Right lobe of liver (tissue), 6 donors: ENCODE measurements around the gene RAB1B. TPM values are rescaled to one million over a fixed set of nuclear protein-coding genes. Genes with fewer than 3 reads are reported as not detected.

ENCODE experiments used
- ATAC-seq, 4 donors: fragments of 200-7000 bp; cut with Tn5 transposase; one replicate each; pipeline ENCODE4 v1.9.1; 2020; ENCODE audit warnings: mild to moderate bottlenecking in 4 of 4, moderate library complexity in 4 of 4
- DNase-seq, 3 donors: peaks; one replicate each; pipeline ENCODE4 v3.0.0-alpha.2; 2020
- H3K27ac ChIP-seq, 3 donors: fragments of 200-600 bp; one replicate each; pipeline ENCODE4 v1.8.0; 2022
- H3K27me3 ChIP-seq, 2 donors: fragments of 200-600 bp; one replicate each; pipeline ENCODE4 v1.8.0; 2022
- H3K36me3 ChIP-seq, 4 donors: fragments of 200-600 bp; sonication (generic) in 1 of 4; one replicate each; pipeline versions ENCODE4 v1.5.1 to v1.8.0; 2017 to 2022; ENCODE audit warnings: control low read depth in 1 of 4
- H3K4me1 ChIP-seq, 4 donors: fragments of 200-600 bp; sonication (generic) in 1 of 4; one replicate each; pipeline versions ENCODE4 v1.5.1 to v1.8.0; 2017 to 2022; ENCODE audit warnings: control low read depth in 1 of 4
- H3K4me3 ChIP-seq, 3 donors: fragments of 200-600 bp; one replicate each; pipeline ENCODE4 v1.8.0; 2022
- H3K9me3 ChIP-seq, 4 donors: fragments of 200-600 bp; sonication (generic) in 1 of 4; one replicate each; pipeline versions ENCODE4 v1.5.1 to v1.8.0; 2017 to 2022; ENCODE audit warnings: control low read depth in 1 of 4
- CTCF ChIP-seq, 4 donors: fragments of 200-600 bp in 3 of 4; fragments of 450-650 bp in 1 of 4; IDR thresholded peaks; one replicate each; pipeline versions ENCODE4 v1.5.1 to v1.8.0; 2016 to 2022; ENCODE audit warnings: antibody characterized with exemption in 4 of 4, mild to moderate bottlenecking in 2 of 4
- POLR2A ChIP-seq: fragments of 450-650 bp; IDR thresholded peaks from one replicate; pipeline ENCODE4 v1.6.1; 2017; ENCODE audit warnings: antibody characterized with exemption, mild to moderate bottlenecking
- WGBS: methylation state at CpG from one replicate; pipeline ENCODE4 v1.1.6; 2018; ENCODE audit warnings: low coverage, low lambda C conversion rate; ENCODE audit not compliant: insufficient coverage; ENCODE audit errors: missing lambda C conversion rate; 5-methylcytosine and 5-hydroxymethylcytosine counted together
- intact Hi-C, 2 donors: fragments of 100-400 bp; cut with DNase I; formaldehyde crosslinking; loops; one replicate each; pipeline versions ENCODE4 v1.11.2 to v1.14.1; 2022
- total RNA-seq, 6 experiments: library from RNA; depleted of rRNA in 2 of 6; stranded (reverse); fragments of >200 nt in 2 of 6; fragmentation: NEBNext Ultra II Directional in 3 of 6; extraction: Animal tissue kit (Norgen Biotek cat#: 25700) in 3 of 6; gene quantifications; one replicate each; pipeline versions ENCODE4 v1.1.0 to v1.2.4, GENCODE V29; 2016 to 2023
- donor health status: DM: no; HTN: yes; CAD: no.
- donor health status: DM: no; HTN: no; CAD: no.
- donor health status: DM: no; HTN: no; CAD: no.
- donor health status: DM: no; HTN: yes; CAD: no.
- donor health status: DM: no; HTN: yes; CAD: no.

RAB1B gene
- total RNA-seq, 6 experiments from 2014 or later = 52.3 to 69.0 (median 59.6) TPM

- WGBS = 8% methylated on average over 8 of the region's 35 CpGs
- H3K36me3 ChIP-seq = no peaks in the 10 kb centered on the region
- H3K9me3 ChIP-seq = no peaks in the 10 kb centered on the region
- peaks cover 0 to 5% (median 1%) of the 10 kb centered on the region in 4 donors for H3K4me1 ChIP-seq
- no peak overlapping the region for H3K4me3 ChIP-seq
- TF ChIP-seq POLR2A (no peak), CTCF (IDR thresholded peaks at IDR 0.05) (peak; percentile 98 to 99 (median 99))
- intact Hi-C loops = loop anchor here (10.0 kb wide), 1 partner anchor 58 kb away; no protein-coding TSS in a partner anchor
- ATAC-seq (peak; percentile 89 to 96 (median 90)), DNase-seq (peak; percentile 100)
- H3K27ac ChIP-seq = no peak overlapping the region
- no peaks in the 10 kb centered on the region for H3K27me3 ChIP-seq
Observed at GRCh38 chr11:66282468-66283455, 14.3 kb downstream of the RAB1B start.

DNA sequence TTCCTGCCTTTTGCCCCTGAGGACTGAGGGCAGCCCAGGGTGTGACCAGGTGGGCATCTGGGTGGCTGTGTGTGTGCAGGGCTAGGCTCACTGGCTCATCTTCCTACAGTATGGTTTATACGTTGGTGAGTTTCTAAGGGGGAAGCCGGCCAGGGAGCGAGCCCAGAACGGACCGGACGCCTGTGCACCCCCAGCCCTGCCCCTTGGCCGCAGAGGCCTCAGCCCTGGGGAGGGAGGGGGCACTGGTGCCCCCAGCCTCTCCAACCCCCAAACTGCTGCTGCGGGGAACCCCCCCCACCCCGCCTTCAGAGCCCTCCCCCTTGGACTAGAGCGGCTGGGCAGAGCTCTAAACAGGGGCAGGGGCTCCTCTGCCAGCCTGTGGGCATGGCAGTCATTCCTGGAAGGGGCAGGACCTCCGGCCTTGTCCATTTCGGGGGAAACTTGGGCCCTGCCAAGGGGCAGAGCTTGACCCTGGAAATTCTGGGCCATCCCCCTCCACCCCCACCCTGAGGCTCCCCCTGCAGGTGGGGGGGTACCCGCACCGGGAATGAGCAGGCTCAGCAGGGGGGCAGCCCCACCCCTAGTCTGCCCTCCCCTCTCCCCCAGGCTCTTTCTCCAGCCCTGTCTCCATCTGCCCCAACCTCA, 15.1 kb downstream of the RAB1B start:
- TF ChIP-seq POLR2A = no peak
- TF ChIP-seq CTCF (IDR thresholded peaks at IDR 0.05) = no peak
- Histone ChIP-seq H3K4me1 (peaks cover 0 to 10% (median 4%) of the 10 kb centered on the region in 4 donors), H3K4me3 (no peak overlapping the region), H3K36me3 (no peaks in the 10 kb centered on the region), H3K9me3 (no peaks in the 10 kb centered on the region), H3K27me3 (no peaks in the 10 kb centered on the region), H3K27ac (no peak overlapping the region)
- no peak for ATAC-seq
- WGBS = no CpG with 5 or more reads among the region's 14 CpGs
- DNase-seq = peak in 1 of 3 donors; percentile 54
- intact Hi-C loops = loop anchor here (10.0 kb wide), 1 partner anchor 59 kb away; no protein-coding TSS in a partner anchor

DNA sequence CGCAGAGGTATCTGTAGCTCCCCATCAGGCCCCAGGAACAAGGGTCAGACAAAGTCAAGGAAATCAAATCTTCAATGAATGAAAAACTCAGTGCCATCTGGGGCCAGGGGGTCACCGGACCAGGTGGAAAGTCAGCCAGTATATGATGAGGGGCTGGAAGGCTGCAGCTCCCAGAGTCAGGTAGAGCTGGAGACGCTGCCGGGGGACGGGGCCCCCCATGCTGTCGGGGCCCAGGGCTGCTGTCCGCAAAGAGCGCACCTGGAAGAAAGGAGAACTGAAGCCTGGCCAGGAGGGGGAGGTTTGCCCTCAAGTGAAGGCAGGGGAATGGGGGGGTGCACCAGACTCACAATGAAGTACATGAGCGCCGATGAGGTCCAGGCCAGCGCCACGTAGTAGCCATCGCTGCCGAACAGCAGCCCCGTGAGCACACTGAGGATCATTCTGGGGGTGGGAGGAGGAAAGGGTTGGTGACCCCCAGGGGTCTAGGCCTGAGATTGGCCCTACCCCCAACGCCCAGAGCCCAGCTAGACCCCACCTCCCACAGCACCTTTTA, 16.2 kb downstream of the RAB1B start:
- no peak for ATAC-seq
- intact Hi-C loops = loop anchor here (10.0 kb wide), 1 partner anchor 60 kb away; no protein-coding TSS in a partner anchor
- H3K4me1 ChIP-seq = peaks cover 0 to 10% (median 4%) of the 10 kb centered on the region in 4 donors
- WGBS = 89% methylated on average over 10 of the region's 16 CpGs
- peak in 1 of 3 donors; percentile 40 for DNase-seq
- H3K9me3 ChIP-seq = no peaks in the 10 kb centered on the region
- no peaks in the 10 kb centered on the region for H3K27me3 ChIP-seq
- TF ChIP-seq CTCF (IDR thresholded peaks at IDR 0.05) (no peak), POLR2A (no peak)
- H3K36me3 ChIP-seq = no peaks in the 10 kb centered on the region
- H3K27ac ChIP-seq = no peak overlapping the region
- no peak overlapping the region for H3K4me3 ChIP-seq

- no peak overlapping the region for H3K27ac ChIP-seq
- intact Hi-C loops = loop anchor here (10.0 kb wide), 1 partner anchor 61 kb away; no protein-coding TSS in a partner anchor
- no peaks in the 10 kb centered on the region for H3K27me3 ChIP-seq
- H3K36me3 ChIP-seq = no peaks in the 10 kb centered on the region
- H3K4me1 ChIP-seq = peaks cover 0 to 17% (median 7%) of the 10 kb centered on the region in 4 donors
- WGBS = 50% methylated on average over 10 of the region's 13 CpGs
- no peak for TF ChIP-seq POLR2A
- no peak for TF ChIP-seq CTCF (IDR thresholded peaks at IDR 0.05)
- ATAC-seq (no peak), DNase-seq (peak in 1 of 3 donors; percentile 53)
- H3K4me3 ChIP-seq = no peak overlapping the region
- H3K9me3 ChIP-seq = no peaks in the 10 kb centered on the region
Observed at GRCh38 chr11:66285250-66285947, 17.0 kb downstream of the RAB1B start.
